GM10248 (cell line): Measurements from ENCODE around the gene DENND1C.

Experiments
- CTCF ChIA-PET: fragments of 300-600 bp; sonication (Branson Sonifier 250); formaldehyde crosslinking; extraction: SDS; loops from one replicate; lab custom pipeline; 2021; ENCODE audit warnings: antibody characterized with exemption; lab: Yijun Ruan, JAX
- POLR2A ChIA-PET: fragments of 350-650 bp; sonication (Branson Sonifier 250); formaldehyde crosslinking; extraction: SDS; loops from one replicate; lab custom pipeline; 2020; ENCODE audit warnings: antibody characterized with exemption; lab: Yijun Ruan, JAX
- DNase-seq: peaks from one replicate; pipeline ENCODE4 v3.0.0; 2012; ENCODE audit errors: extremely low spot score
- TF ChIP-seq, protein P1 (sequence below): IDR thresholded peaks from 2 replicates; pipeline ENCODE4 v1.5.1; 2012; ENCODE audit warnings: mild to moderate bottlenecking, low read depth; ENCODE audit errors: extremely low read depth, missing control alignments, control extremely low read depth

DENND1C gene

DNA sequence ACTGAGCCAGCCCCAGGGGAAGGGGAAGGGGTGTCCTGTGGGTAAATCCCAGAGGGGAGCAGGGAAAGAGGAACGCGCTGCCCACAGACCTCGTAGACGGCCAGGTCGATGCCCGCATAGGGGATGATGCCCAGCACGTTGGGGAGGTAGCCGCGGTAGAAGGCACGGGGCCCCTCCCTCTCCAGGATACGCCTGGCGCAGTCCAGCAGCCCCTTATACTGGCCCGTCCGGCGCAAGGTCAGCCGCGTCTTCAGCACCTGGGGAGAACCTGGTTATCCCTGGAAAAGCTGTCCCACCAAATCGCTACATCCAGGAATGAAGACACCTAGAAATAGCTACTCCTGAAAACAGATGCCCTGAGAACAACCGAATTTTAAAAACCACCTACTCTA lies 29.4 kb downstream of the DENND1C start:
- TF ChIP-seq, protein P1, sequence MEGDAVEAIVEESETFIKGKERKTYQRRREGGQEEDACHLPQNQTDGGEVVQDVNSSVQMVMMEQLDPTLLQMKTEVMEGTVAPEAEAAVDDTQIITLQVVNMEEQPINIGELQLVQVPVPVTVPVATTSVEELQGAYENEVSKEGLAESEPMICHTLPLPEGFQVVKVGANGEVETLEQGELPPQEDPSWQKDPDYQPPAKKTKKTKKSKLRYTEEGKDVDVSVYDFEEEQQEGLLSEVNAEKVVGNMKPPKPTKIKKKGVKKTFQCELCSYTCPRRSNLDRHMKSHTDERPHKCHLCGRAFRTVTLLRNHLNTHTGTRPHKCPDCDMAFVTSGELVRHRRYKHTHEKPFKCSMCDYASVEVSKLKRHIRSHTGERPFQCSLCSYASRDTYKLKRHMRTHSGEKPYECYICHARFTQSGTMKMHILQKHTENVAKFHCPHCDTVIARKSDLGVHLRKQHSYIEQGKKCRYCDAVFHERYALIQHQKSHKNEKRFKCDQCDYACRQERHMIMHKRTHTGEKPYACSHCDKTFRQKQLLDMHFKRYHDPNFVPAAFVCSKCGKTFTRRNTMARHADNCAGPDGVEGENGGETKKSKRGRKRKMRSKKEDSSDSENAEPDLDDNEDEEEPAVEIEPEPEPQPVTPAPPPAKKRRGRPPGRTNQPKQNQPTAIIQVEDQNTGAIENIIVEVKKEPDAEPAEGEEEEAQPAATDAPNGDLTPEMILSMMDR: no peak
- CTCF ChIA-PET: no interaction called here
- POLR2A ChIA-PET: no interaction called here
- DNase-seq: no peak

DNA sequence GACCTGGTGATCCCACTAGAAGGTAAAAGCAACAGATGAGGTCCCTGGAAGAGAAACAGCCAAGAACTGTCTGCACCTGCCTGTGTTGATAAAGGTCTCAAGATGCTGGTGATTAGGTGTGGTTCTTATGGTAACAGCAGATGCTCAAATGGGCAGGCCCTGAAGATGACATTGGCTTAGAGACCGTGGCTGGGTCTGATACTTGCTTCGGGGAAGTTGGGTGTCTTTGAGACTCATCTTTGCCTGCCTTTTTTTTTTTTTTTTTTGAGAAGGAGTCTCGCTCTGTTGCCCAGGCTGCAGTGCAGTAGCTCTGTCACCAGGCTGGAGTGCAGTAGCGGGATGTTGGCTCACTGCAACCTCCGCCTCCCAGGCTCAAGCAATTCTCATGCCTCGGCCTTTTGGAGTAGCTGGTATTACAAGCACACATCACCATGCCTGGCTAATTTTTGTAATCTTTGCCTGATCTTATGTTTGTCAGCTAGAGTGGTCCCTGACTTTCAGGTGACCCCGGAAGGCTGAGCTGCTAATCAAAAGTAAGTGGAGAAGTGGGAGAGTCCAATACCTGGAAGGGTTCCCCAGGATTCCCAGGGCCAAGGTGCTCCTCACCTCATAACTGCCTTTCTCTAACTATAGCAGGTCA lies 29.9 kb downstream of the DENND1C start:
- CTCF ChIA-PET: no interaction called here
- no peak for DNase-seq
- POLR2A ChIA-PET: no interaction called here
- TF ChIP-seq, protein P1: no peak

DNA sequence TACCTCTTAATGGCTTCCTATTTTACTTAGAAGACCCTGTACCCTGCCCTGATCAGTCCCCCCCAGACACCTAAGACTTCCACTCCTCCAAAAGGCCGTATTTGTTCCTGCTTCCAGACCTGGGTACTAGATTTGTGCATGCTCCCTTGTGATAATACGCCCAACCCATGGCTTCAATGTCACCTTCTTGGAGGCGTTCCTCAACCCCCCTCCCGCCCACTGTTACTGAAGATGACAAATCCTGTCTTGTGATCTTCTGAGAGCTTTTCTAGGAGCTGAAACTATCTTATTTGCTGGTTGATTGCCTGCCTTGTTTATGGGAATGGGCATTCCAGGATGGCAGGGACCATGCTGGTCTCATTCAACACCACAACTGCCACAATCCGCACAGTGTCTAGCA lies 31.4 kb downstream of the DENND1C start:
- DNase-seq: no peak
- TF ChIP-seq, protein P1: no peak
- ChIA-PET CTCF (interaction anchor here (1.8 kb wide), 1 partner anchor 16 kb away, joined by 4 read pairs; no protein-coding TSS in a partner anchor), POLR2A (no interaction called here)

DNA sequence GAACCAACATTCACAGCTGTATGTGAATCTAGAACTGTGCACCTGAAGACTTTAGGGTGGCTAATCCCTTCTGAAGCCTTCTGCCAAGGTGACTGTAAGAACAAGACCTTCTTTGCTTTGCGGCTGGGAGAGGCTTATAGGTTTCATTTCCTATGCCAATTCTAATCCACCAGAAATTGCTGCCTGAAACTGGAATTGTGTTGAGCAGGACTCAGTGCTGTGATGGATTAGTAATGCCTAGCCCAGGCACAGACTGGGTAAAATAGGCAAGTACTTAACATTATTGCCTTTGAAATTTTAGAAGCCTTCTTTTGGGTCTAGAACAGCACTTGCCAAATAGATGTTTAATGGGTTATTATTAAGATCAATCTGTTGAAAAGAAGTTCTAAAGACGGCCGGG lies 33.5 kb downstream of the DENND1C start:
- TF ChIP-seq, protein P1: no peak
- POLR2A ChIA-PET: no interaction called here
- CTCF ChIA-PET: interaction anchor here (1.2 kb wide), 1 partner anchor 12 kb away, joined by 3 read pairs; no protein-coding TSS in a partner anchor
- no peak for DNase-seq

DNA sequence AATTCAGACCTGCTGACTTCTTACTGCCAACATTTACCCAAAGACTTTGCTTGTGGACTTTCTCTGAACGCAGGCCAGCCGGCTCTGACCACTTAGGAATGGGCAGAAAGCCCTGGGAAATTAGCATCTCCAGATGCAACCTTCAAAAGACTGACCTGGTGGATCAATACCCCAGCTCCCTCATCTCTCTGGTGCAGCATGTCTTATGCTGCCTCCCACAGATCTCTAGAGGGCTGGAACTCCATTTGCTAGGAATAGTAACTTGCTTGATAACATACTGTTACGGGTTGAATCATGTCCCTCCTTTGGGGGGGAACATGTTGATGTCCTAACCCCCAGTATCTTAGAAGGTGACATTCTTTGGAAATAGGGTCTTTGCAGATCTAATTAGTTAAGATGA lies 35.1 kb downstream of the DENND1C start:
- POLR2A ChIA-PET: no interaction called here
- no peak for DNase-seq

DNA sequence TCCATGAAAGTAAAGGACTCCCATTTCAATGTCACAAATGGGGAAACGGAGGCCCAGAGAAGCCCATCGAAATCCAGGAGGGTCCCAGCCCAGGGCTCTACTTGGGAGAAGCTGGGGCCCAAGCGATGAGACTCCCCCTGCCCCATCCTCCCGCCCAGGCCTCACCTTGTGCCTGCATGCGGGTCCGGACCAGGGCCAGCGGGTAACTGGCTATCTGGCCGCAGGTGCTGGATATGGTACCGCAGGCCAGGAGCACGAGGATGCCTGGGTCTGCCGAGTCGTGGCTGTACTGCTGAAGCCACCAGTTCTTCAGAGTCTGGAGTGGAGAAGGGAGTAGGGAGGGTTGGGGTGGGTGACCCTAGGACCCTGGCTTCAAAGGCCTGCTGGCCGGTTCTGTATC lies 37.6 kb downstream of the DENND1C start:
- CTCF ChIA-PET: no interaction called here
- TF ChIP-seq, protein P1: no peak
- POLR2A ChIA-PET: no interaction called here
- DNase-seq: no peak

More for the DNA sequence above, 35.1 kb downstream of the DENND1C start:
- CTCF ChIA-PET: interaction anchor here (1.0 kb wide), 1 partner anchor 9 kb away, joined by 3 read pairs; no protein-coding TSS in a partner anchor
- TF ChIP-seq, protein P1: no peak
